Keratinocyte (primary cell): Measurements from ENCODE around the gene COL20A1.

Experiments
- CTCF ChIP-seq, 3 experiments: IDR thresholded peaks in 1 of 3; conservative IDR thresholded peaks in 1 of 3; optimal IDR thresholded peaks in 1 of 3; 2 replicates in 2 of 3; 3 replicates in 1 of 3; pipeline versions ENCODE3 to v1.5.1; 2011; ENCODE audit warnings: low read length in 3 of 3, mild to moderate bottlenecking in 3 of 3, moderate library complexity in 2 of 3, control low read depth in 1 of 3, inconsistent platforms in 1 of 3; ENCODE audit not compliant: insufficient read depth in 2 of 3; ENCODE audit errors: extremely low read depth in 1 of 3
- EZH2 ChIP-seq: IDR thresholded peaks from one replicate; pipeline ENCODE4 v1.6.1; 2012; ENCODE audit warnings: inconsistent platforms, mild to moderate bottlenecking, low read length, moderate library complexity

- no peak for TF ChIP-seq CTCF (optimal IDR thresholded peaks at IDR 0.05 in 1 of 3, IDR thresholded peaks at IDR 0.05 in 1 of 3, conservative IDR thresholded peaks at IDR 0.05 in 1 of 3; ENCODE audit: extremely low read depth in 1 of 3, insufficient read depth in 2 of 3, low read length in 3 of 3)
- no peak for TF ChIP-seq EZH2
Measured at GRCh38 chr20:63322146-63322932, 29.4 kb downstream of the COL20A1 start.
